Glomerular endothelial cell (primary cell): Measurements from ENCODE around the gene CPLX4. TPM values are rescaled to one million over a fixed set of nuclear protein-coding genes. Genes with fewer than 3 reads are reported as not detected.

ENCODE experiments used
- DNase-seq: peaks from one replicate; pipeline ENCODE4 v3.0.0-alpha.2; 2011; ENCODE audit warnings: low read depth, low spot score; ENCODE audit errors: extremely low read depth
- total RNA-seq: library from RNA; depleted of rRNA; stranded (reverse); fragments of >200 nt; gene quantifications from 2 replicates; pipeline ENCODE4 v1.2.3, GENCODE V29; 2015

CPLX4 gene
- total RNA-seq, 1 donor from 2014 or later, result not detected

GRCh38 chr18:59308248-59308937 lies 10.1 kb downstream of the CPLX4 start:
- DNase-seq, result no peak

DNA sequence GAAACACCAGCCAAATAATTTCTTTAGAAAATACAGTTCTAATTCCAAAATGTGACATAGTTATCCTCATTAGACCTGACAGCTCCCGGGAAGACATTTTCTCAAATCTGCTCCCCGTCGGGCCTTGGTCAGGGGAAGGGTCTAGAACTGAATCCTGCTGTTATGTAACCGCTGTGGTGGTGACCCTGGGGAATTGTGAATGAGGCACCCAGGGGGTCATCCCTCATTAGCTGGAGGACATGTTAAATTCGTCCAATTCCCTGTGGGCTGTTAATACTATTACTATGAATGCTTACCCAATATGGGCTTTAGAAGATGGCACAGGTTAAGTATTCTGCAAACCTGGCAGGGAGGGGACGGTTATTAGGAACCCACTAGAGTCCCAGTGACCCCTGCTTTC lies 11.8 kb downstream of the CPLX4 start:
- DNase-seq, result no peak

GRCh38 chr18:59305295-59305694 lies 13.2 kb downstream of the CPLX4 start:
- DNase-seq, result no peak

DNA sequence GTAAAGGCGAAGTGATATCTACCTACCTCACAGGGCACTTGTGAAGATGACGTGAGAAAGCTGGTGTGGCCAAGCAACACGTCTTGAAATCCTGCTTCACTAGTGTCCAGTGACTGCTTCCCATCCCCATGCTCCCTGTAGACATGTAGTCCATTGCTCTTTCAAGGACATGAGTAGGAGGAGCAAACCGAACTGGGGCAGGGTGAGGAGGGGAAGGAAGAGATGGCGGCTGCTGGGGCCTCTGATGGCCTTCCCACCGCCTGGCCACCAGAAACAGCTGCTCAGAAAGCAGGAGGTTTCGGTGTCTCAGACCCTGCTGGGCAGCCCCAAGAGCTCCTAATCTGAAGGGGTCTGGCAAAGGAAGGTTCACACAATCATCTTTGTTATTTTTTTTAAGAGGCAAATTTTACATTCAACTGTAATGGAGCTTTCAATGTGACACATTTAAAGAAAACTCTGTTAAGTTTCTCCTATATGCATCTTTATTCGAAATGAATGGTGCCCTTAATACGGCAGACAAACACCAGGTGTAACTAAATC lies 14.7 kb downstream of the CPLX4 start:
- DNase-seq, result no peak

DNA sequence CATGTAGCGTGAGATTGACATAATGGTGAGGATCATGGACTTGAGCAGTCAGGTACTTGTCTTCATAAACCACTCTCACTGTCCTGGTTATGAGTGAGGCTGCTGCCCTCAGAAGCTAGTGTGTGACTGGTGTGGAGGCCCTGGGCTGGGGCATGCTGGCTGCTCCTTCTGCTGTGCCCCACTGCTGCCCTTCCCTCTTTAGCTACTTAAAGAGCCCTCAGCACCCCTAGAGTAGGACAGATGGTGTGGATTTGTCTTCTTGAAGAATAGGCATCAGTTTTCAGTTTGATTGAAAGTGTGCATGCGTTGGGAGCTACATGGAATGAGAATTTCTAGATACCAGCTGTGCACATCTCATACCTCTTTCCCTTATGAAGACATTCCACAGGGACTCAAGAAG lies 15.4 kb downstream of the CPLX4 start:
- no peak for DNase-seq

GRCh38 chr18:59301929-59302328 lies 16.5 kb downstream of the CPLX4 start:
- no peak for DNase-seq

- DNase-seq, result no peak
These were observed 17.7 kb downstream of the CPLX4 start for GRCh38 chr18:59300676-59301285.

DNA sequence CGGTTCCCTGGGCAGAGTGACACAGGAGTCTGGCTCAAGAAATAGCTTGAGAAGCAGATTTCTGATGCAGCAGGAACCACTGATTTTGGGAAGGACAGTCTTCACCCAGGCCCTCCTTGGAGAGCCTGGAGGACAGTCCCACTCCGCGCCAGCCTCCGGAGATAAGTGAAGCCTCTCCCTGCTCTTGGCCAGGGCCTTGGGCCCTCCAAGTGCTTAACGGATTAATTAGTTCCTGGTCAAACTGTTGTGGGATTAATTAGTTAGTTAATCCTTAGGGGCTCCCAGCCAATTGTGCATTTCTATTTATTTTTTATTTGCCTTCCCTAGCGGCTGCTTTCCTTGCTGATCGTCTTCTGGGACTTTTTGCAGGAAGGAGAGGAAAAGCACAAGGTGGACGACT lies 19.6 kb downstream of the CPLX4 start:
- DNase-seq, result no peak

- no peak for DNase-seq
These were observed 25.1 kb downstream of the CPLX4 start for GRCh38 chr18:59293317-59293716.

GRCh38 chr18:59286341-59286740 lies 32.1 kb downstream of the CPLX4 start:
- no peak for DNase-seq

DNA sequence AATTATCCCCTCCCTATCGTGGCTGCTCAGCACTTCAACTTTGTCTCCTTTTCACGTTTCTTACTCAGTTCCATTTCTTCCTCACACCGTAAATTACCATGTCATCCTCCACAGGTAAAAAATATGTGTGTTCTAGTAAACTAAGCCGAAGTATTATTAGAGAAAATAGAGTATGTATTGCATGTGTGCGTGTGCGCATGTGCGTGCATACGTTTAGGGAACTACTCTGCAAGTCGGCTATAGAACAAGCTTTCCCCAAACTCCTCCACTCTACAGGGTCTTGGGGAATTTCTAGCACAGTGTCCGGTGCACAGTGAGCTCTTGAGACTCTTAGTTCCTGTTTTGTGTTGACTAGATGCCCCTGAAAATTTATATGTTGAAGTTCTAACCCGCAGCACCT lies 36.1 kb downstream of the CPLX4 start:
- no peak for DNase-seq

DNA sequence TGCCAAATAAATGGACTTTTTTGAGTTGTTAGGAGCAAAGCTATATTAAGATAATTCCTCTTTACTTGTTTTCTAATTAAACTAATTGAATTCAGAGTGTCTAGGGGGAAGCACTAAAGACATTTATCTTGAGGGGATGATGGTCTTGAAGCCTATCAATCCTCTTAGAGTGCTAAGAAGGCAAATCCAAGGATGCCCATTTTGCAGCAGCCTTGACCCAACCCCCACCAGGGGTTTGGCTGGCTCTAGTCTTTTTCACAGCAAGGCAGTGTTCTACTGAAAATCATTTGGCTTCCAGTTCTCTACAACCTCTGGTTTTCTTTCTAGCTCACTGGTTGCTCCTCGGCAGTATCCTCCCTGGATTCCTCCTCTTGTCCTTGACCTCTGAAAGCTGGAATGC lies 38.7 kb downstream of the CPLX4 start:
- no peak for DNase-seq

DNA sequence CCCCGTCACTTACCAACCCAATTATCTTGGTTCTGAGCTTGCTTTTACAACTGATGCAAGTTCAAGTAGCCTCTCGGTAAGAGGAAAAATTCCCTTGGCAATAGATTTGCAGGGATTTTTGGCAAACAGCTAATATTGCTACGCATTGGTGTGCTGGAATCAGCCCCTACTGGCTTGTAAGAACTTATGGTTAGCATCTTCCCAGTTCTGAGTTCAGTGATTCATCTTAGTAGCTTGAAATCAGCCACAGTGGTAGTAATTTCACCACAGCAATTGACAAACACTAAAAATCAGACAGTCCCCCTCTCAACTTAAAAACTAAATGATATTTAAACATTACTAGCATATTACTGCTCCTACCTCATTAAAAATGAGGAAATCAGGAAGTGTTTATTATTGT lies 39.3 kb downstream of the CPLX4 start:
- no peak for DNase-seq

DNA sequence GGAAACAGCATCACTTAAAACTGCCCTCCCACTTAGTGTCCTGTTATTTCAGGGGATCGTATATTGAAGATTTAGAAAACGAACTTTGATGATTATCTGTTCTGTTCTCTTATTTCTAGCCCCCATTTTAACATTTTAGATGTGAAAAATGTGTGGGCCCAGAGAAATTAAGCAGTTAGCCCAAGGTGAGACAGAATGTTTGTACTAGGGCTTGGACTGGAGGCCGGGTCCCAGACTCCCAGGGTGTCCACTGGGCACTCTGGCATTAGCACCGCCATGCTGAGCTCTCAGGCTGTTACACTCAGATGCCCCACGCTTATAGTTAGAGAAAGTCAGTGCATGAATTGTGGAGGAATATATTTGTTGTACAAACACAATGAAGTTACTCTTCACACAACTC lies 39.7 kb downstream of the CPLX4 start:
- no peak for DNase-seq

DNA sequence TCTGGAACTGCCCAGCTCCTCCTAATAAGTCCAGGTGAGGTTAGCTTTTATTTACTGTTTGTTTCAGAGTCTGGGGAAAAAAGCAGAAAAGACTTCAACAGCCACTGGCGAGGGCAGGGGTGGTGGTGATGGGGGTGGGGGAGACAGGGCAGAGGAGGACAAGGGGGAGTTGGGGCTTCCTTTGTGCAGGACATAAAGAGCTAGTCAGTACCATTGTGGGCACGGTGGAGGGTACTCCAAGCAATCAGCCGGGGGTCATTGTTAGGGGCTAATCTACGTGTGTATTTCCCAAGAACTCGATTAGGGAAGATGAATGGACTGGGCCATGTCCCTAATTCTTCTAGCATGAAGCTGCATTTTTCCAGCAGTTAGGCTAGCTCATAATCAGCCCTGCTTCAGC lies 42.4 kb downstream of the CPLX4 start:
- no peak for DNase-seq

- no peak for DNase-seq
These were observed 43.0 kb downstream of the CPLX4 start for GRCh38 chr18:59275406-59275949.

GRCh38 chr18:59274533-59274928 lies 43.9 kb downstream of the CPLX4 start:
- no peak for DNase-seq

- no peak for DNase-seq
These were observed 44.5 kb downstream of the CPLX4 start for GRCh38 chr18:59273759-59274532.

- DNase-seq, result no peak
These were observed 45.3 kb downstream of the CPLX4 start, which contains the start of gene RAX for GRCh38 chr18:59272891-59273758. RAX (minus strand) TSS chr18:59273454; CDS start chr18:59273206, 248 bp downstream.

GRCh38 chr18:59272221-59272888 lies 46.1 kb downstream of the CPLX4 start:
- DNase-seq, result no peak
